Mucosa of gallbladder (tissue), 1 donor: ENCODE data around the gene C12orf42. TPM values are rescaled to one million over a fixed set of nuclear protein-coding genes. Genes with fewer than 3 reads are reported as not detected.

ENCODE experiments used
- DNase-seq: peaks from one replicate; pipeline ENCODE4 v3.0.0-alpha.2; 2020; ENCODE audit warnings: low spot score
- total RNA-seq: library from RNA; stranded (reverse); gene quantifications from one replicate; pipeline ENCODE4 v1.2.1, GENCODE V29; 2021
- donor health status: DM: no; HTN: no; CAD: no.

The C12orf42 gene
- total RNA-seq, 1 donor from 2014 or later: not detected

GRCh38 chr12:103268831-103269514 lies 226.8 kb downstream of the C12orf42 start:
- no peak for DNase-seq

DNA sequence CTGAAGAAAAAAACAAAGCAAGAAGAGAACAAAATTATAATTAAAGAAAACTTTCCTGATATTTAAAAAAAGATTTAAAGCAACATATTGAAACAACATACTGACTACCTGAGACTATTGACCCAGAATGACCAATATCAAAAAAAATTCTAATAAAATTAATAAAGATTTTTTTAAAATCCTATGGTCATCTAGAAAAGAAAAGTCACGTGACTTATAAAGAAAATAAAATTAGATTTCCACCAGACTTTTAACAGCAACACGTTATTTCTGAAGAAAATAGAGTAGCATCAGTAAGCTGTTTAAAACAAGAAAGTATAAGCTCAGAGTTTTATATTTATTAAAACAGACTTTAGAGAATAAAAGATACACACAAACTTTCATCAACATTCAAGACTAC lies 238.0 kb downstream of the C12orf42 start:
- no peak for DNase-seq

Other genes with a start within 250 kb of the C12orf42 start
- gene STAB2, start 91.3 kb upstream of the C12orf42 start, total RNA-seq: 1.4 TPM